K562 (cell line): Measurements from ENCODE around the gene TNIP1. TPM values are rescaled to one million over a fixed set of nuclear protein-coding genes. Genes with fewer than 3 reads are reported as not detected.

Source experiments
- ATAC-seq: fragments of 200-7000 bp; cut with Tn5 transposase; 3 replicates; pipeline ENCODE4 v1.9.1; 2020; ENCODE audit warnings: moderate library complexity
- BruUV-seq: library from RNA; stranded (reverse); fragments of 400-500 nt; replicated peaks from 2 replicates; lab custom pipeline; 2021; lab: Mats Ljungman, UMichigan
- CTCF ChIA-PET: fragments of 300-600 bp; formaldehyde crosslinking; extraction: SDS; loops from one replicate; lab custom pipeline; 2021; ENCODE audit warnings: low intra/inter-chr PET ratio; lab: Yijun Ruan, JAX
- POLR2A ChIA-PET: fragments of 300-600, 350-650 bp; sonication (Branson Sonifier 250); formaldehyde crosslinking; extraction: SDS; loops from one replicate; lab custom pipeline; 2021; ENCODE audit warnings: antibody characterized with exemption, inconsistent platforms; lab: Yijun Ruan, JAX
- DNase-seq, 4 experiments: peaks; one replicate each; pipeline versions ENCODE4 v3.0.0 to v3.0.0-alpha.2; 2011 to 2018; ENCODE audit warnings: low spot score in 3 of 4, mixed read lengths in 3 of 4; ENCODE audit errors: extremely low read depth in 1 of 4
- FAIRE-seq: peaks from 2 replicates; lab custom pipeline; 2011; peaks lifted over from hg19 to GRCh38; lab: Jason Lieb, UNC
- H2AFZ ChIP-seq: 2 replicates; pipeline ENCODE4 v1.6.0; 2011; ENCODE audit warnings: low read depth, low read length, control low read depth, inconsistent platforms
- H3K27ac ChIP-seq: fragments of 200-600 bp; 3 replicates; pipeline ENCODE4 v1.8.0; 2011; ENCODE audit warnings: low read depth, mild to moderate bottlenecking, control low read depth, inconsistent platforms, low read length, moderate library complexity, mixed read lengths; ENCODE audit errors: extremely low read depth
- H3K27me3 ChIP-seq, 2 experiments: fragments of 300-600 bp in 1 of 2; 2 replicates in 1 of 2; 3 replicates in 1 of 2; pipeline versions ENCODE4 v1.6.0 to v1.8.0; 2011; ENCODE audit warnings: inconsistent platforms in 2 of 2, low read length in 2 of 2, mild to moderate bottlenecking in 1 of 2, mixed read lengths in 1 of 2, moderate library complexity in 1 of 2; ENCODE audit not compliant: control insufficient read depth in 2 of 2, insufficient read depth in 2 of 2
- H3K36me3 ChIP-seq: fragments of 300-600 bp; 3 replicates; pipeline ENCODE4 v1.8.0; 2011; ENCODE audit warnings: mild to moderate bottlenecking, low read length, inconsistent platforms; ENCODE audit not compliant: control insufficient read depth, insufficient read depth
- H3K4me1 ChIP-seq, 2 experiments: fragments of 200-600 bp in 1 of 2; replicated peaks in 1 of 2; 2 replicates in 1 of 2; 3 replicates in 1 of 2; pipeline versions ENCODE4 v1.5.1 to v1.8.0; 2011; ENCODE audit warnings: inconsistent platforms in 2 of 2, low read length in 2 of 2, mild to moderate bottlenecking in 1 of 2, mixed read lengths in 1 of 2, moderate library complexity in 1 of 2; ENCODE audit not compliant: control insufficient read depth in 2 of 2, insufficient read depth in 2 of 2
- H3K4me2 ChIP-seq: 2 replicates; pipeline ENCODE4 v1.6.1; 2011; ENCODE audit warnings: low read length, control low read depth, inconsistent platforms, mixed read lengths; ENCODE audit not compliant: insufficient read depth
- H3K4me3 ChIP-seq: fragments of 200-600 bp; sonication (generic), shearing (Covaris generic); 2 replicates; pipeline ENCODE4 v1.5.1; 2016; ENCODE audit warnings: control low read depth, inconsistent platforms
- H3K79me2 ChIP-seq: fragments of 200-600 bp; 3 replicates; pipeline ENCODE4 v1.8.0; 2011; ENCODE audit warnings: low read length, inconsistent platforms; ENCODE audit not compliant: control insufficient read depth, insufficient read depth
- H3K9ac ChIP-seq, 2 experiments: 2 replicates each; pipeline versions ENCODE4 v1.6.0 to v1.6.1; 2011; ENCODE audit warnings: low read depth in 2 of 2, low read length in 2 of 2, control low read depth in 1 of 2, inconsistent platforms in 1 of 2, mild to moderate bottlenecking in 1 of 2, mixed read lengths in 1 of 2; ENCODE audit not compliant: insufficient read depth in 1 of 2
- H3K9me1 ChIP-seq: one replicate; pipeline ENCODE4 v1.6.0; 2011; ENCODE audit warnings: inconsistent platforms, mild to moderate bottlenecking, low read length, moderate library complexity; ENCODE audit not compliant: control insufficient read depth, insufficient read depth
- H3K9me3 ChIP-seq: replicated peaks from 2 replicates; pipeline ENCODE4 v1.5.1; 2011; ENCODE audit warnings: low read depth, low read length, inconsistent platforms; ENCODE audit not compliant: control insufficient read depth, insufficient read depth
- H4K20me1 ChIP-seq: replicated peaks from 2 replicates; pipeline ENCODE4 v1.6.1; 2011; ENCODE audit warnings: low read length, inconsistent platforms, mixed read lengths; ENCODE audit not compliant: control insufficient read depth, insufficient read depth
- CEBPB ChIP-seq: fragments of 450-650 bp; IDR thresholded peaks from 2 replicates; pipeline ENCODE4 v1.6.1; 2016; ENCODE audit warnings: missing genetic modification characterization, missing compliant biosample characterization
- CHD4 ChIP-seq: fragments of 200-600 bp; sonication (generic); IDR thresholded peaks from 3 replicates; pipeline ENCODE4 v1.6.1; 2012; ENCODE audit warnings: low read depth, mild to moderate bottlenecking, mixed read lengths, low read length, inconsistent platforms; ENCODE audit not compliant: insufficient read depth, insufficient replicate concordance, poor library complexity, severe bottlenecking
- DPF2 ChIP-seq: fragments of 450-650 bp; IDR thresholded peaks from 2 replicates; pipeline ENCODE4 v1.6.1; 2016
- EZH2 ChIP-seq: IDR thresholded peaks from 2 replicates; pipeline ENCODE4 v1.6.1; 2012; ENCODE audit warnings: low read depth, mild to moderate bottlenecking, inconsistent platforms, low read length, borderline replicate concordance
- GATAD2A ChIP-seq: fragments of 450-650 bp; IDR thresholded peaks from 2 replicates; pipeline ENCODE4 v1.6.1; 2017
- MCM2 ChIP-seq: fragments of 450-650 bp; IDR thresholded peaks from 2 replicates; pipeline ENCODE4 v1.6.1; 2017; ENCODE audit warnings: low read depth, mild to moderate bottlenecking
- MTA3 ChIP-seq: fragments of 450-650 bp; formaldehyde crosslinking; IDR thresholded peaks from 2 replicates; pipeline ENCODE4 v1.6.1; 2017; ENCODE audit warnings: mild to moderate bottlenecking, borderline replicate concordance
- MXI1 ChIP-seq: IDR thresholded peaks from 2 replicates; pipeline ENCODE4 v1.6.1; 2011; ENCODE audit warnings: low read depth, mild to moderate bottlenecking, improper control_type of control experiment, low read length
- NFATC3 ChIP-seq: fragments of 450-650 bp; IDR thresholded peaks from 2 replicates; pipeline ENCODE4 v1.6.1; 2017; ENCODE audit warnings: mild to moderate bottlenecking
- NONO ChIP-seq, 2 experiments: fragments of 200-400 bp in 1 of 2; fragments of 450-650 bp in 1 of 2; formaldehyde crosslinking in 1 of 2; IDR thresholded peaks; 2 replicates each; pipeline ENCODE4 v1.6.1; 2017; ENCODE audit warnings: low read depth in 2 of 2, mild to moderate bottlenecking in 2 of 2, moderate library complexity in 2 of 2, low read length in 1 of 2
- POLR2G ChIP-seq: fragments of 200-400 bp; formaldehyde crosslinking; IDR thresholded peaks from 2 replicates; pipeline ENCODE4 v1.6.1; 2017; ENCODE audit warnings: low read depth, mild to moderate bottlenecking, antibody characterized with exemption, low read length, moderate library complexity
- RHOXF2B ChIP-seq: fragments of 250-450 bp; sonication (Bioruptor Pico); conservative IDR thresholded peaks from 2 replicates; pipeline ENCODE4 v1.5.1; 2021
- XRCC3 ChIP-seq: fragments of 450-650 bp; IDR thresholded peaks from 2 replicates; pipeline ENCODE4 v1.6.1; 2017; ENCODE audit warnings: mild to moderate bottlenecking, moderate library complexity
- WGBS: fragments of 100-300 bp; shearing (Covaris generic); methylation state at CpG from one replicate; pipeline ENCODE4 v1.1.6; 2016; ENCODE audit warnings: low coverage, mixed read lengths; ENCODE audit not compliant: insufficient coverage; ENCODE audit errors: missing lambda C conversion rate; 5-methylcytosine and 5-hydroxymethylcytosine counted together
- in situ Hi-C: fragments of 300-500 bp; cut with MboI; formaldehyde crosslinking; loops from 4 replicates; pipeline ENCODE4 v1.15.0; 2018; ENCODE audit warnings: inconsistent platforms, mixed read lengths
- intact Hi-C: fragments of 100-400 bp; cut with micrococcal nuclease; formaldehyde crosslinking; loops from 2 replicates; pipeline ENCODE4 v1.14.2; 2022
- polyA plus RNA-seq, 8 experiments: library from polyadenylated mRNA; depleted of rRNA in 4 of 8; stranded (reverse) in 5 of 8; unstranded in 3 of 8; fragments of >200 nt; fragmentation: Nextera tagmentation in 2 of 8; fragmentation: Illumina TruSeq in 1 of 8; extraction: Ambion mirVana in 2 of 8; extraction: Trizol in 1 of 8; gene quantifications; 2 replicates each; pipeline versions ENCODE4 v1.2.1 to v1.2.3, GENCODE V29; 2011 to 2014; ENCODE audit warnings: inconsistent platforms in 1 of 8, missing spikeins in 1 of 8
- total RNA-seq, 7 experiments: library from RNA; depleted of rRNA in 6 of 7; stranded (reverse); fragments of >200 nt in 6 of 7; fragmentation: Illumina TruSeq in 2 of 7; extraction: Trizol in 2 of 7; gene quantifications; 2 replicates each; pipeline versions ENCODE4 v1.2.1 to v1.2.3, GENCODE V29; 2011 to 2021; ENCODE audit warnings: low replicate concordance in 1 of 7
- TF ChIP-seq, protein P1 (sequence below): fragments of 150-350 bp; conservative IDR thresholded peaks from 2 replicates; pipeline ENCODE4 v1.6.1; 2014; ENCODE audit warnings: low read length
- TF ChIP-seq, protein P2 (sequence below): sonication (generic); formaldehyde crosslinking; IDR thresholded peaks from 2 replicates; pipeline ENCODE4 v1.8.0; 2023; ENCODE audit warnings: missing genetic modification reagents, mild to moderate bottlenecking, borderline replicate concordance
- TF ChIP-seq, protein P3 (sequence below): fragments of 250-450 bp; sonication (Bioruptor Pico); IDR thresholded peaks from 2 replicates; pipeline ENCODE4 v1.9.0; 2021; ENCODE audit warnings: mild to moderate bottlenecking

TNIP1 gene
- total and polyA plus RNA-seq, 9 of the 15 experiments (the other 6 are each of a cell fraction or from before 2014, with no cell fraction given) = 0.46 to 41.0 (median 24.6) TPM

DNA sequence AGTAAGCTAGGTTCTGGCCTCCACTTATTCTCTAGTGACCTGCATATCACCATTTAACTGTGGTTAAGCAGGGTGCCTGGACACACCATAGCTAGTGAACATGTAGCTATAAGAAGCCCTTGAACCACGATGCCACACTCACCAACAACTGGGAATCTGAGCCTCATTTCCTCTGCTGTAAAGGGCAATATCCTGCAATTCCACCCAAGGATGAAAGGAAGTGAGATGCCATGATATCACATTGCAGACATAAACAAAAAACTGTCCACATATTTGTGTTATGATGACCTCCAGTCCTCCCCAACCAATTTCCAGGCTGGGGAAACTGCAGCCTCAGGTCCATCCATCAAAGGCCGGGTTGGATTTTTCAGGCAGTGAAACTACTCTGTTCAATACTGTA, 10.4 kb downstream of the TNIP1 start:
- H4K20me1 ChIP-seq = peaks cover 39% of the 10 kb centered on the region
- no peak for TF ChIP-seq CEBPB (tag)
- TF ChIP-seq MXI1 = no peak
- no peak for TF ChIP-seq MTA3
- no peak for TF ChIP-seq MCM2
- no peak for TF ChIP-seq GATAD2A
- no peak for TF ChIP-seq XRCC3
- TF ChIP-seq DPF2 = no peak
- TF ChIP-seq, protein P1, sequence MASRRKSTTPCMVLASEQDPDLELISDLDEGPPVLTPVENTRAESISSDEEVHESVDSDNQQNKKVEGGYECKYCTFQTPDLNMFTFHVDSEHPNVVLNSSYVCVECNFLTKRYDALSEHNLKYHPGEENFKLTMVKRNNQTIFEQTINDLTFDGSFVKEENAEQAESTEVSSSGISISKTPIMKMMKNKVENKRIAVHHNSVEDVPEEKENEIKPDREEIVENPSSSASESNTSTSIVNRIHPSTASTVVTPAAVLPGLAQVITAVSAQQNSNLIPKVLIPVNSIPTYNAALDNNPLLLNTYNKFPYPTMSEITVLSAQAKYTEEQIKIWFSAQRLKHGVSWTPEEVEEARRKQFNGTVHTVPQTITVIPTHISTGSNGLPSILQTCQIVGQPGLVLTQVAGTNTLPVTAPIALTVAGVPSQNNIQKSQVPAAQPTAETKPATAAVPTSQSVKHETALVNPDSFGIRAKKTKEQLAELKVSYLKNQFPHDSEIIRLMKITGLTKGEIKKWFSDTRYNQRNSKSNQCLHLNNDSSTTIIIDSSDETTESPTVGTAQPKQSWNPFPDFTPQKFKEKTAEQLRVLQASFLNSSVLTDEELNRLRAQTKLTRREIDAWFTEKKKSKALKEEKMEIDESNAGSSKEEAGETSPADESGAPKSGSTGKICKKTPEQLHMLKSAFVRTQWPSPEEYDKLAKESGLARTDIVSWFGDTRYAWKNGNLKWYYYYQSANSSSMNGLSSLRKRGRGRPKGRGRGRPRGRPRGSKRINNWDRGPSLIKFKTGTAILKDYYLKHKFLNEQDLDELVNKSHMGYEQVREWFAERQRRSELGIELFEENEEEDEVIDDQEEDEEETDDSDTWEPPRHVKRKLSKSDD = no peak
- TF ChIP-seq, protein P2, sequence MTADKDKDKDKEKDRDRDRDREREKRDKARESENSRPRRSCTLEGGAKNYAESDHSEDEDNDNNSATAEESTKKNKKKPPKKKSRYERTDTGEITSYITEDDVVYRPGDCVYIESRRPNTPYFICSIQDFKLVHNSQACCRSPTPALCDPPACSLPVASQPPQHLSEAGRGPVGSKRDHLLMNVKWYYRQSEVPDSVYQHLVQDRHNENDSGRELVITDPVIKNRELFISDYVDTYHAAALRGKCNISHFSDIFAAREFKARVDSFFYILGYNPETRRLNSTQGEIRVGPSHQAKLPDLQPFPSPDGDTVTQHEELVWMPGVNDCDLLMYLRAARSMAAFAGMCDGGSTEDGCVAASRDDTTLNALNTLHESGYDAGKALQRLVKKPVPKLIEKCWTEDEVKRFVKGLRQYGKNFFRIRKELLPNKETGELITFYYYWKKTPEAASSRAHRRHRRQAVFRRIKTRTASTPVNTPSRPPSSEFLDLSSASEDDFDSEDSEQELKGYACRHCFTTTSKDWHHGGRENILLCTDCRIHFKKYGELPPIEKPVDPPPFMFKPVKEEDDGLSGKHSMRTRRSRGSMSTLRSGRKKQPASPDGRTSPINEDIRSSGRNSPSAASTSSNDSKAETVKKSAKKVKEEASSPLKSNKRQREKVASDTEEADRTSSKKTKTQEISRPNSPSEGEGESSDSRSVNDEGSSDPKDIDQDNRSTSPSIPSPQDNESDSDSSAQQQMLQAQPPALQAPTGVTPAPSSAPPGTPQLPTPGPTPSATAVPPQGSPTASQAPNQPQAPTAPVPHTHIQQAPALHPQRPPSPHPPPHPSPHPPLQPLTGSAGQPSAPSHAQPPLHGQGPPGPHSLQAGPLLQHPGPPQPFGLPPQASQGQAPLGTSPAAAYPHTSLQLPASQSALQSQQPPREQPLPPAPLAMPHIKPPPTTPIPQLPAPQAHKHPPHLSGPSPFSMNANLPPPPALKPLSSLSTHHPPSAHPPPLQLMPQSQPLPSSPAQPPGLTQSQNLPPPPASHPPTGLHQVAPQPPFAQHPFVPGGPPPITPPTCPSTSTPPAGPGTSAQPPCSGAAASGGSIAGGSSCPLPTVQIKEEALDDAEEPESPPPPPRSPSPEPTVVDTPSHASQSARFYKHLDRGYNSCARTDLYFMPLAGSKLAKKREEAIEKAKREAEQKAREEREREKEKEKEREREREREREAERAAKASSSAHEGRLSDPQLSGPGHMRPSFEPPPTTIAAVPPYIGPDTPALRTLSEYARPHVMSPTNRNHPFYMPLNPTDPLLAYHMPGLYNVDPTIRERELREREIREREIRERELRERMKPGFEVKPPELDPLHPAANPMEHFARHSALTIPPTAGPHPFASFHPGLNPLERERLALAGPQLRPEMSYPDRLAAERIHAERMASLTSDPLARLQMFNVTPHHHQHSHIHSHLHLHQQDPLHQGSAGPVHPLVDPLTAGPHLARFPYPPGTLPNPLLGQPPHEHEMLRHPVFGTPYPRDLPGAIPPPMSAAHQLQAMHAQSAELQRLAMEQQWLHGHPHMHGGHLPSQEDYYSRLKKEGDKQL (CRISPR knock-in tag) = no peak
- TF ChIP-seq POLR2G = no peak
- TF ChIP-seq EZH2 = no peak
- TF ChIP-seq RHOXF2B (CRISPR knock-in tag) = no peak
- TF ChIP-seq NFATC3 = no peak
- no peak for TF ChIP-seq NONO (IDR thresholded peaks at IDR 0.05; ENCODE audit: low read depth in 2 of 2, low read length in 1 of 2)
- TF ChIP-seq CHD4 = no peak
- TF ChIP-seq, protein P3, sequence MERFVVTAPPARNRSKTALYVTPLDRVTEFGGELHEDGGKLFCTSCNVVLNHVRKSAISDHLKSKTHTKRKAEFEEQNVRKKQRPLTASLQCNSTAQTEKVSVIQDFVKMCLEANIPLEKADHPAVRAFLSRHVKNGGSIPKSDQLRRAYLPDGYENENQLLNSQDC (CRISPR knock-in tag) = no peak

More for the DNA sequence above, 10.4 kb downstream of the TNIP1 start:
- DNase-seq (no peak), ATAC-seq (no peak), FAIRE-seq (no peak)
- intact Hi-C loops = no loop called here
- Histone ChIP-seq H3K9me3 (no peaks in the 10 kb centered on the region), H3K36me3 (peaks cover 30% of the 10 kb centered on the region), H3K4me2 (no peak overlapping the region), H2AFZ (no peak overlapping the region), H3K9me1 (peaks cover 9% of the 10 kb centered on the region), H3K9ac (no peak overlapping the region), H3K27ac (no peak overlapping the region), H3K79me2 (peaks cover 62% of the 10 kb centered on the region), H3K4me1 (peaks cover 0 to 3% of the 10 kb centered on the region in 2 experiments; a peak in 2 of 5 replicates), H3K4me3 (no peak overlapping the region), H3K27me3 (no peaks in the 10 kb centered on the region; a peak in 1 of 5 replicates)
- 65% methylated on average over 2 of the region's 2 CpGs for WGBS
- BruUV-seq = no TSS peak
- CTCF ChIA-PET = no interaction called here
- POLR2A ChIA-PET = interaction anchor here (0.8 to 2.7 kb wide), 4 partner anchors 9 to 34 kb away, joined by 3 to 12 read pairs (median 3); no protein-coding TSS in a partner anchor
- in situ Hi-C loops = no loop called here
